ENCODE data around the gene HSF4.

- no peak for TF ChIP-seq RAD21 (conservative IDR thresholded peaks at IDR 0.05 in 1 of 2, IDR thresholded peaks at IDR 0.05 in 1 of 2)
- no peak for TF ChIP-seq CEBPB (IDR thresholded peaks at IDR 0.05)
- no peak for TF ChIP-seq EHMT2 (IDR thresholded peaks at IDR 0.05; ENCODE audit: low read depth)
- TF ChIP-seq CTCF (IDR thresholded peaks at IDR 0.05): no peak
- no peak for TF ChIP-seq NFE2L2 (conservative IDR thresholded peaks at IDR 0.05; ENCODE audit: low read length)
- TF ChIP-seq CHD2 (IDR thresholded peaks at IDR 0.05; ENCODE audit: low read length, partially characterized antibody): no peak
These were observed 28.3 kb downstream of the HSF4 start for GRCh38 chr16:67192781-67193361.
